Gastroesophageal sphincter (tissue), 4 donors: ENCODE results near the gene FABP6. TPM values are rescaled to one million over a fixed set of nuclear protein-coding genes. Genes with fewer than 3 reads are reported as not detected.
A peak's percentile ranks its signal among the peaks of the same experiment; 100 is the strongest.

Source experiments
- ATAC-seq: fragments of 150-250 bp; one replicate; pipeline ENCODE4 v1.9.1; 2016; ENCODE audit warnings: mild to moderate bottlenecking, moderate library complexity
- H3K27ac ChIP-seq, 4 donors: fragments of 200-600 bp; sonication (generic) in 3 of 4; 1 replicate in 3 of 4; 2 replicates in 1 of 4; pipeline ENCODE4 v1.5.1; 2016 to 2019
- H3K27me3 ChIP-seq: fragments of 200-600 bp; sonication (generic); one replicate; pipeline ENCODE4 v1.5.1; 2019
- H3K36me3 ChIP-seq, 2 donors: fragments of 200-600 bp; sonication (generic); one replicate each; pipeline ENCODE4 v1.5.1; 2019; ENCODE audit warnings: control low read depth in 1 of 2
- H3K4me1 ChIP-seq, 3 donors: fragments of 200-600 bp; sonication (generic); 1 replicate in 2 of 3; 2 replicates in 1 of 3; pipeline ENCODE4 v1.5.1; 2016 to 2019; ENCODE audit warnings: control low read depth in 2 of 3
- H3K4me3 ChIP-seq, 2 donors: fragments of 200-600 bp; sonication (generic); one replicate each; pipeline ENCODE4 v1.5.1; 2019; ENCODE audit warnings: mild to moderate bottlenecking in 1 of 2, moderate library complexity in 1 of 2
- H3K9me3 ChIP-seq, 3 donors: fragments of 200-600 bp; sonication (generic); one replicate each; pipeline ENCODE4 v1.5.1; 2017 to 2019; ENCODE audit warnings: control low read depth in 2 of 3
- CTCF ChIP-seq, 4 experiments: fragments of 200-600 bp in 2 of 4; fragments of 450-650 bp in 2 of 4; sonication (generic) in 1 of 4; IDR thresholded peaks; one replicate each; pipeline ENCODE4 v1.5.1; 2017 to 2019; ENCODE audit warnings: antibody characterized with exemption in 4 of 4, mild to moderate bottlenecking in 2 of 4, moderate library complexity in 2 of 4
- EP300 ChIP-seq: sonication (generic); formaldehyde crosslinking; IDR thresholded peaks from one replicate; pipeline ENCODE4 v1.6.1; 2017; ENCODE audit warnings: antibody characterized with exemption, mild to moderate bottlenecking
- POLR2A ChIP-seq, 2 donors: fragments of 450-650 bp; IDR thresholded peaks; one replicate each; pipeline ENCODE4 v1.6.1; 2017; ENCODE audit warnings: antibody characterized with exemption in 2 of 2, mild to moderate bottlenecking in 2 of 2, moderate library complexity in 1 of 2
- POLR2AphosphoS5 ChIP-seq: sonication (generic); formaldehyde crosslinking; IDR thresholded peaks from one replicate; pipeline ENCODE4 v1.6.1; 2017; ENCODE audit warnings: antibody characterized with exemption
- WGBS, 2 donors: methylation state at CpG; one replicate each; pipeline ENCODE4 v1.1.5; 2018; ENCODE audit warnings: low coverage in 1 of 2; 5-methylcytosine and 5-hydroxymethylcytosine counted together
- total RNA-seq, 4 donors: library from RNA; depleted of rRNA; stranded (reverse); fragments of >200 nt; gene quantifications; one replicate each; pipeline ENCODE4 v1.1.0, GENCODE V29; 2016

Gene FABP6
- total RNA-seq, 4 donors from 2014 or later: not detected

DNA sequence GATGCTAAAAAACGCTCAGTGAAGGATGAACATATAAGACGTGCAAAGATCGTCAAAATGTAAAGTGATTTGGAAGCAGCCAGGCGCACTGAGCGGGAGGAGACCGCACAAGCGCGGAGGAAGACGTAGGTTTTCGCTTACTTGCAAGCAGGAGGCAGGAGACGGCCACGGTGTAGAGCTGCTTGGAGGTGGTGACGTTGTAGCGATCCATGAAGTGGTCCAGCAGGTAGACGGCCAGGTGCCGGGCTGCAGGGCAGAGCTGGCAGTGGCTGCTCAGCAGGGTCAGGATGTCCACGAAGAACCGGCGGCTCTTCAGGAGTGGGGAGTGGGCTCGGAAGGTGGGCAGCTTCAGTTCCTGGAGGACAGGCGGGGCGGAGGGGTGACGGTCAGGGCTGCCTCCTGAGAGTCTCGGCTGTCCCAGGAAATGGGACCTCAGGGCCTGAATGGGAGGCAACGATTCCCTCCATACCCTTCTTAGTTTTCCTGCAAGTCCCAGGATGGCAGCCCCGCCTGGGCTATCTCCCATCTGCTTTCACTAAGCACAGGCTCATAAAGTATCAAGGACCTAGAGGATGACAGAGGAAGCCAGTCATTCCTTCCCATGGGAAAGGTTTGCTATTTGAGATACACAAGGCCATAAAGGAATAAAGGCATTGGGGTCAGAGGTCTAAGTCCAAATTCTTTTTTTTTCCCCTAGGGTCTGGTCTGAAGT is 51.2 kb downstream of the FABP6 start:
- H3K4me3 ChIP-seq: no peak overlapping the region
- H3K4me1 ChIP-seq: no peaks in the 10 kb centered on the region
- H3K36me3 ChIP-seq: peaks cover 0 to 11% of the 10 kb centered on the region in 2 donors
- no peaks in the 10 kb centered on the region for H3K27me3 ChIP-seq
- ATAC-seq: no peak
- WGBS, 2 donors: 95 to 97% methylated on average over 6 to 20 of the region's 26 CpGs
- no peaks in the 10 kb centered on the region for H3K9me3 ChIP-seq
- TF ChIP-seq POLR2AphosphoS5: no peak
- TF ChIP-seq EP300: no peak
- TF ChIP-seq CTCF (IDR thresholded peaks at IDR 0.05): no peak
- no peak for TF ChIP-seq POLR2A (IDR thresholded peaks at IDR 0.05)
- H3K27ac ChIP-seq: no peak overlapping the region

- Histone ChIP-seq H3K27ac (no peak overlapping the region), H3K27me3 (no peaks in the 10 kb centered on the region), H3K4me1 (no peaks in the 10 kb centered on the region), H3K36me3 (peaks cover 0 to 11% of the 10 kb centered on the region in 2 donors), H3K4me3 (no peak overlapping the region), H3K9me3 (no peaks in the 10 kb centered on the region)
- no peak for ATAC-seq
- TF ChIP-seq EP300 (no peak), POLR2A (IDR thresholded peaks at IDR 0.05) (no peak), CTCF (IDR thresholded peaks at IDR 0.05) (no peak), POLR2AphosphoS5 (no peak)
- WGBS, 2 donors: 85 to 86% methylated on average over 2 of the region's 2 CpGs
Measured at GRCh38 chr5:160281275-160281674, 52.0 kb downstream of the FABP6 start.

- no peaks in the 10 kb centered on the region for H3K9me3 ChIP-seq
- 90 to 91% methylated on average over 4 of the region's 4 CpGs for WGBS, 2 donors
- no peak for TF ChIP-seq CTCF (IDR thresholded peaks at IDR 0.05)
- TF ChIP-seq EP300: no peak
- no peak for TF ChIP-seq POLR2AphosphoS5
- no peaks in the 10 kb centered on the region for H3K27me3 ChIP-seq
- H3K36me3 ChIP-seq: peaks cover 0 to 7% of the 10 kb centered on the region in 2 donors
- no peak for ATAC-seq
- no peak overlapping the region for H3K4me3 ChIP-seq
- H3K27ac ChIP-seq: no peak overlapping the region
- H3K4me1 ChIP-seq: peaks cover 4 to 22% (median 11%) of the 10 kb centered on the region in 3 donors
Measured at GRCh38 chr5:160284291-160284873, 55.1 kb downstream of the FABP6 start.

GRCh38 chr5:160285316-160285715 is 56.0 kb downstream of the FABP6 start:
- Histone ChIP-seq H3K27me3 (no peaks in the 10 kb centered on the region), H3K4me3 (no peak overlapping the region), H3K9me3 (no peaks in the 10 kb centered on the region), H3K27ac (no peak overlapping the region), H3K4me1 (peaks cover 4 to 22% (median 11%) of the 10 kb centered on the region in 3 donors), H3K36me3 (no peaks in the 10 kb centered on the region)
- no peak for ATAC-seq
- TF ChIP-seq POLR2AphosphoS5: no peak
- no peak for TF ChIP-seq POLR2A (IDR thresholded peaks at IDR 0.05)
- TF ChIP-seq EP300: no peak
- TF ChIP-seq CTCF (IDR thresholded peaks at IDR 0.05): no peak
- 71 to 87% methylated on average over 2 of the region's 2 CpGs for WGBS, 2 donors

DNA sequence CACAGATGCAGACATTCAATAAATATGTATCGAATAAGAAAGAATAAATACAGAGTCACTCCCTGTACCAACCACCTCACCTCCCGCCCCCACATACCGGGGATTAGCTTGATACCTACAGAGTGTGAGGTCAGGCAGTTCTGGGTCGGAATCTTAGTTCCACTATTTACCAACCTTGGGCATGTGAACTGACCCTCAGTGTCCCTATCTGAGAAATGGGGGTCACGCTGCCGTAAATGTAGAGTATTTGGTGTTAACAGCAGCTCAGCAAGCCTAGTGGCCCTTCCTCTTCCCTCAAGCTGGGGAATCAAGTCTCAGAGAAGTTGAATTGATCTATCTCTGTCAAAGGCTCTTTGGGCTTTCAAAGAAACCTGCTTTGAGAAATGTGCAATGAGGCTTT is 57.6 kb downstream of the FABP6 start:
- Histone ChIP-seq H3K27ac (peak overlapping the region in 3 of 4 donors; percentile 33 to 72 (median 64)), H3K4me3 (no peak overlapping the region), H3K27me3 (no peaks in the 10 kb centered on the region), H3K9me3 (no peaks in the 10 kb centered on the region), H3K36me3 (no peaks in the 10 kb centered on the region), H3K4me1 (peaks cover 4 to 22% (median 11%) of the 10 kb centered on the region in 3 donors)
- TF ChIP-seq CTCF (IDR thresholded peaks at IDR 0.05) (no peak), POLR2AphosphoS5 (no peak), EP300 (no peak), POLR2A (IDR thresholded peaks at IDR 0.05) (no peak)
- ATAC-seq: no peak
- 71 to 86% methylated on average over 2 to 6 of the region's 6 CpGs for WGBS, 2 donors
